Stimulated activated effector memory CD8-positive, alpha-beta T cell treated with anti-CD3 and anti-CD28 coated beads, Interleukin-12 subunit alpha, Interleukin-12 subunit beta, amount 100 ng/mL, for 72 hours (primary cell): ENCODE results near the gene UBE2J1.
A peak's percentile ranks its signal among the peaks of the same experiment; 100 is the strongest.
"Not testable (repeated sequence)": the region's sequence is repeated elsewhere in the genome, so short reads cannot be mapped to it uniquely, and the experiment has no call there.

Source experiments
- ATAC-seq: fragments of 150-1000 bp; cut with Tn5 transposase; 2 replicates; pipeline ENCODE4 v1.10.0; 2021
- DNase-seq, 2 donors: peaks; one replicate each; pipeline ENCODE4 v3.0.0; 2021 to 2022; ENCODE audit warnings: low spot score in 2 of 2
- H3K27ac Mint-ChIP-seq: one replicate; pipeline ENCODE4 v1.8.0; 2022; ENCODE audit warnings: mild to moderate bottlenecking, mixed read lengths
- H3K36me3 Mint-ChIP-seq: one replicate; pipeline ENCODE4 v1.8.0; 2022; ENCODE audit warnings: mild to moderate bottlenecking, mixed read lengths
- H3K4me1 Mint-ChIP-seq: one replicate; pipeline ENCODE4 v1.8.0; 2022; ENCODE audit warnings: mixed read lengths
- H3K4me3 Mint-ChIP-seq: one replicate; pipeline ENCODE4 v1.8.0; 2022; ENCODE audit warnings: mild to moderate bottlenecking, mixed read lengths
- H3K9me3 Mint-ChIP-seq: one replicate; pipeline ENCODE4 v1.8.0; 2022; ENCODE audit warnings: mixed read lengths

Gene UBE2J1, protein sequence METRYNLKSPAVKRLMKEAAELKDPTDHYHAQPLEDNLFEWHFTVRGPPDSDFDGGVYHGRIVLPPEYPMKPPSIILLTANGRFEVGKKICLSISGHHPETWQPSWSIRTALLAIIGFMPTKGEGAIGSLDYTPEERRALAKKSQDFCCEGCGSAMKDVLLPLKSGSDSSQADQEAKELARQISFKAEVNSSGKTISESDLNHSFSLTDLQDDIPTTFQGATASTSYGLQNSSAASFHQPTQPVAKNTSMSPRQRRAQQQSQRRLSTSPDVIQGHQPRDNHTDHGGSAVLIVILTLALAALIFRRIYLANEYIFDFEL

DNA sequence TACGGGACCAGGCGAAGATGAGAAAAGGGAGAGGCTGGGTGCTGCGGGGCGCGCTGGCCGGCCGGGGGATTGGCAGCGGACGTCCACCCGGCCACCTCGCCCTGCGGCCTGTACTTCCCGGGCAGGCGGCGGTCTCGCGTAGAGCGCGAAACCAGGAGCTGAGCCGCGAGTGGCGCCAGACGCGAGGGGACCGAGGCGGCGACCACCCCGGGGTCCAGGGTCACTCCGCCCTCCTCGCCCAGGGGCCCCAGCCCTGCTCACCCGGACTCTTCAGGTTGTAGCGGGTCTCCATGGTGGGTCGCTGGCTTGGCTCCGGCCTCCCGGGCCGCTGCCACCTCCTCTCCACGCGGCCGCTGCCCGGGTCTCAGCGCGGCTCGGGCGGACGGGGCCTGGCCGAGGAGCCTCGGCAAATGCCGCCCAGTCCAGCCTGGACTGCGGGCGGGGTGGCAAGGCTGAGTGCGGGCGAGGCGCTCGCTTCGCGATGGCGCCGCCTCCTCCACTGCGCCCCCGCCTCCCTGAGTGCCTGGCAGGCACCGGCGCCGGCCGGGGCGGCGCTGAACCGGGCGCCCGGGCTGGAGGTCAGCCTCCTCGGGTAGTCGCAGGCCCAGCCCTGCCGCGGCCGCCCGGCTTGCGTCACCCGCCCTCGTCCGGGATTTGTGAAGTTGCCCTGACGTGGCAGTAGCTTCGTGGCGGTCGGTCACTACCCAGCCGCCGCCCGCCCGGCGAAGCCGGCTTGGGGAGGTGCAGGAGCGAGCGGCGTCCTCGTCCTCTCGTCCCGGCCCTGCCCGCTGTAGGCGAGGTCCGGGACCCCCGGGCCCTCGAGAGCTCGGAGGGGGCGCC is at the start of gene UBE2J1:
UBE2J1 (minus strand) TSS at position 445 of the 840 bp plus-strand sequence; CDS start at position 292, 153 bp downstream.
- DNase-seq (peak; percentile 75 to 91), ATAC-seq (peak; percentile 95)
- Mint-ChIP-seq H3K9me3 (no peaks in the 10 kb centered on the region), H3K4me1 (peaks cover 55% of the 10 kb centered on the region), H3K36me3 (peaks cover 18% of the 10 kb centered on the region), H3K27ac (peak within 1 kb of the TSS; percentile 97), H3K4me3 (peak within 1 kb of the TSS; percentile 93)

DNA sequence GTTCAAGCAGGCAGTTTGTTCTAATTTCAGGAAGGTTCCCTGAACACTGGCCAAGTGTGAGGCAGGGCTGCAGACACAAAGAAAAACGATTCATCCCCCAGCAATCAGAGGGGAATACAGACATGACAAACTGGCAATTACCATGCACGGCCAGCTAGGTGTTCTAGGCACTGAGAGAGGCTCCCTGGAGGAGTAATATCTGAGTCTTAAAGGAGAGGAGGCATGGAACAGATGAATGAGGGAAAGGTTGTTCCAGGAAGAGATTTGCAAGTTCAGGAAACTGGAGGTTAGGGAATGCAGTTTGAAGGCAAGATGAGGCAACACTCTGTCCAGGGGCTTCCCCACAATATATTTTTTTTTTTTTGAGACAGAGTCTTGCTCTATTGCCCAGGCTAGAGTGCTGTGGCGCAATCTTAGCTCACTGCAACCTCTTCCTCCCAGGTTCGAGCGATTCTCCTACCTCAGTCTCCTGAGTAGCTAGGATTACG is 48.4 kb upstream of the UBE2J1 start:
- Mint-ChIP-seq H3K9me3 (no peaks in the 10 kb centered on the region), H3K27ac (no peak overlapping the region), H3K4me1 (peaks cover 6% of the 10 kb centered on the region), H3K4me3 (no peak overlapping the region), H3K36me3 (no peaks in the 10 kb centered on the region)
- no peak for DNase-seq
- ATAC-seq: no peak

DNA sequence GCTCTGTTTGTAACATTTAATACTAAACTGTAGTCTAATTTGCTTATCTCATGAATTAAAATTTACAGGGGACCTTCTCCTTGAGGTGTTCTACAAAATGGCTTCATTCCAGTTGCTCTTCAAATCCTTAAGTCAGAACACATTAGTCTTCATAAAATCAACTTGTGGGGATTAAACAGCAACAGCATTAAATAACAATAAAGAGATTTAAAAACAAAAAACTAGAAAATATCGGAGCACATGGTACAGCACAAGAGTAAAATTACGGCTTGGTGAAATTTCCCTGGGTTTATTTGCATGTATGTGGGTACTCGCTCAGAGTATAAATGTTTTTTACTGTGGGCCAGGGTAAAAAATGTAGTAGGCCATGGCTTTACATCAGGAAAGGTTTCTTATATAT is 47.5 kb upstream of the UBE2J1 start:
- no peaks in the 10 kb centered on the region for H3K36me3 Mint-ChIP-seq
- ATAC-seq (no peak), DNase-seq (no peak)
- peaks cover 5% of the 10 kb centered on the region for H3K4me1 Mint-ChIP-seq
- no peak overlapping the region for H3K27ac Mint-ChIP-seq
- H3K4me3 Mint-ChIP-seq: no peak overlapping the region
- H3K9me3 Mint-ChIP-seq: no peaks in the 10 kb centered on the region

DNA sequence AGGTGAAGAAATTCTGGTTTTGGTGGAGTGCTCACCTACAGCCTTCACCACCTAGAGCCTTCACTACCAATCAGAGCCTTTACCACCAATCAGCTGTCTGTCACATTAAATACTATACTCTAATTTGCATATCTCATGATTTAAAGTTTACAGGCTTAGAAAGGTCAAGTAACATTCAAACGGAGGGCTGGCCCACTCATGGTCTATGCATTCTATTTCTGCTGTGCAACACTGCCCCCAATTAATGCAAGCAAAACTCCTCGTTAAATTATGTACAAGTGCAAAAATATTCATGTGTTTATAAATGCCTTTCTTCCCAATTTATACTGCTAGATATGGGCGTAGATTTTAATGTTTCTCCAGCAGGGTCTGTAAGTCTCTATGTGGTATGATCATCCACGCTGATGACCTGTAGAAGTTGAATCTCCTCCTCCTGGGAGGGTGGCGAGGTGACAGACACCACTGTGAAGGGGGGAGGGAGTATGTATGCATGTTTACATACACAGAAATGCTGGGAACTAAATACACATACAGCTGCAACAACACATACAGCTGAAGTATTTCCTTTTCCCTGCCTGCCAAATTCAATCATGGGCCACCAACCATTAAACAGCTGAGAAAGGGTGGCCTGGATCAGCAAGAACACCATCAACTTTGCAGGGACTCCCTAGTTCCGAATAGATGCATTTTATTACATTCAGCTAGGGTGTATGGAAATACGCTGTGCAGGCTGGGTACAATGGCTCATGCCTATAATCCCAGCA is 46.4 kb upstream of the UBE2J1 start:
- DNase-seq (no peak), ATAC-seq (no peak)
- H3K36me3 Mint-ChIP-seq: no peaks in the 10 kb centered on the region
- H3K4me1 Mint-ChIP-seq: peaks cover 5% of the 10 kb centered on the region
- no peak overlapping the region for H3K4me3 Mint-ChIP-seq
- H3K9me3 Mint-ChIP-seq: no peaks in the 10 kb centered on the region
- H3K27ac Mint-ChIP-seq: no peak overlapping the region

DNA sequence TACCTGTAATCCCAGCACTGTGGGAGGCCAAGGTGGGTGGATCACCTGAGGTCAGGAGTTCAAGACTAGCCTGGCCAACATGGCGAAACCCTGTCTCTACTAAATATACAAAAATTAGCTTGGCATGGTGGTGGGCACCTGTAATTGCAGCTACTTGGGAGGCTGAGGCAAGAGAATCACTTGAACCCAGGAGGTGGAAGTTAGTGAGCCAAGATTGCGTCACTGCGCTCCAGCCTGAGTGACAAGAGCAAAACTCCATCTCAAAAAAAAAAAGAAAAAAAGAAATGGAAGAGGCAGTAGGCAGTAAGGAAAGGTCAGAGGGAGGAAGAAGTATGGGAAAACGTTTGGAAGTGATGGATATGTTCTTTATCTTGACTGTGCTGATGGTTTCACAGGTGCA is 45.4 kb upstream of the UBE2J1 start:
- not testable (repeated sequence) for DNase-seq, H3K9me3 Mint-ChIP-seq, H3K4me3 Mint-ChIP-seq, ATAC-seq, H3K27ac Mint-ChIP-seq, H3K4me1 Mint-ChIP-seq, H3K36me3 Mint-ChIP-seq

DNA sequence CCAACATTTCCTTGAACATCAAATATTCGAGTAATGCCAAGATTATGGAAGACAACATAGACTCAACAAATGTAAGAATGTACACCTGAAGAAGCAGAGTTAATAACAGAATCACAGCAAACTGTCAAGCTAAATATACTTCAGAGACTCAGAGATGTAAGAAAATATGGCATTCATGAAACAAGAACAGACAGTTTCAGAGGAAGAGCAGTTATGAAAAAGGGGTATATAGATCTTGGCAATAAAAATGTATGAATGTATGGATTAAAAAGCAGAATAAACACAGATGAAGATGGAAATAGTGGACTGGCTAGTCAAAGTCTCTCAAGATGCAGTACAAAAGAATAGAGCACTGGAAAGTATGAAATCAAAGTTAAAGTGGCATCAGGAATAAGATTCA is 41.1 kb upstream of the UBE2J1 start:
- no peak overlapping the region for H3K4me3 Mint-ChIP-seq
- peaks cover 7% of the 10 kb centered on the region for H3K9me3 Mint-ChIP-seq
- H3K36me3 Mint-ChIP-seq: no peaks in the 10 kb centered on the region
- DNase-seq (no peak), ATAC-seq (no peak)
- no peak overlapping the region for H3K27ac Mint-ChIP-seq
- H3K4me1 Mint-ChIP-seq: no peaks in the 10 kb centered on the region

DNA sequence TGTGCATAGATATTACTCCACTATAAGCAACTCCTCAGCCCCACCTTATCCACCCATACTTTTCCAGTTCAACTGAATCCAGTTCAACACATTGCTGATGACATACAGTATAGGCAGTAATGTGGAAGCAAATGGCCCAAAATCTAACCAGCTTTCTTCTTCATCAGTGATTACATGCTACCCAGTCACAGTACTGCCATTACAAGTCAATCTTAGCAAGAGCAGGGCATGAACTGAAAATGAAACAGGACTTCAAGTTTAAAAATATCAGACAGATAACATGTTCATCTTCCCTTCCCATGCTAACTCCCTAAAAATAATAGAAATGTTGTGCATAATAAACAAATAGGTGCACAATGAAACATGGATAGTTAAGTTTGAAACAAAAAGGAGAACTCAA is 40.3 kb upstream of the UBE2J1 start:
- no peak overlapping the region for H3K27ac Mint-ChIP-seq
- H3K36me3 Mint-ChIP-seq: no peaks in the 10 kb centered on the region
- H3K4me3 Mint-ChIP-seq: no peak overlapping the region
- H3K9me3 Mint-ChIP-seq: peaks cover 7% of the 10 kb centered on the region
- H3K4me1 Mint-ChIP-seq: no peaks in the 10 kb centered on the region
- ATAC-seq (no peak), DNase-seq (no peak)

DNA sequence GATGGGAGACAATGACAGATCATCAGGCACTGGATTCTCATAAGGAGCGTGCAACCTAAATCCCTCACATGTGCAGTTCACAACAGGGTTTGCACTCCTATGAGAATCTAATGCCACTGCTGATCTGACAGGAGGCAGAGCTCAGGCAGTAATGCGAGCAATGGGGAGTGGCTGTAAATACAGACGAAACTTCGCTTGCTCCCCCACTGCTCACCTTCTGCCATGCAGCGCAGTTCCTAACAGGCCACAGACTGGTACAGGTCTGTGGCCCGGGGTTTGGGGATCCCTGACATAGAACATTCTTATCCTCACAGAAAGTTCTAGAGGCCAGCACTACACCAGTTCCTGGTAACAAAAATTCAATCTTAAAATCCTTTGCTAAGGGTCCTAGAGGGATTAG is 36.3 kb upstream of the UBE2J1 start:
- H3K4me3 Mint-ChIP-seq: no peak overlapping the region
- H3K36me3 Mint-ChIP-seq: no peaks in the 10 kb centered on the region
- peaks cover 7% of the 10 kb centered on the region for H3K9me3 Mint-ChIP-seq
- ATAC-seq (no peak), DNase-seq (no peak)
- peaks cover 6% of the 10 kb centered on the region for H3K4me1 Mint-ChIP-seq
- H3K27ac Mint-ChIP-seq: no peak overlapping the region

DNA sequence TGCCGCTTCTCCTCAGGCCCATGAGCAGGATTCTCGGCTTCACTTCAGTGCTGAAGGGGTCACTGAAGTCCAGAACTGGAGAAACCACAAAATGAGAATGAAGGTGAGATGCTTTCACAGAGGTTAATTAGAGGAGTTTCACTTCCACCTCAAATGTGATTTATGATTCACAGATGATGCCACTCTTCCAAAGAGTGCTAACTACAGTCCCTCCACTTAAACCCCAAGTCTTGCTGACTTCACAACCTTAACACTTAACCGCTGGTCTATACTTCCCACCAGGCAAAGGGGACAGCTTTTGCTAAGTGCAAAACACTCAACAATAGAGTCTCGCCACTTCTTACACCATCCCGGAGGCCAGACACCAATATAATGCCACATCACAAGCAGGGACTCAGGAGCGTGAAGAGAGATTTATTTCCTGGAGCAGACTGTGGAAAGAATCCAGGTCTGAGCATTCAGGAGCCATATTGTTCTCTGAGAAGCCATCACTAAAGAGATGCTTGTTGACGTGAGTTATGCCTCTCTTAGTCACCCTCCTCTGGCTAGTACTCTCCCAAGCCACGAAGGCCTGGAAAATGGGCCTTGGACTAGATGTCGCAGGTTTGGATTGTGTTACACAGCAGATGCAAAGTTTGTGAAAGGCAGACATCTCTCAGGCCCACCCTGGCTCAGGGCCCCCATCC is 35.1 kb upstream of the UBE2J1 start:
- peak; percentile 51 for ATAC-seq
- DNase-seq: no peak
- no peak overlapping the region for H3K4me3 Mint-ChIP-seq
- H3K36me3 Mint-ChIP-seq: no peaks in the 10 kb centered on the region
- peaks cover 6% of the 10 kb centered on the region for H3K4me1 Mint-ChIP-seq
- no peaks in the 10 kb centered on the region for H3K9me3 Mint-ChIP-seq
- H3K27ac Mint-ChIP-seq: no peak overlapping the region

DNA sequence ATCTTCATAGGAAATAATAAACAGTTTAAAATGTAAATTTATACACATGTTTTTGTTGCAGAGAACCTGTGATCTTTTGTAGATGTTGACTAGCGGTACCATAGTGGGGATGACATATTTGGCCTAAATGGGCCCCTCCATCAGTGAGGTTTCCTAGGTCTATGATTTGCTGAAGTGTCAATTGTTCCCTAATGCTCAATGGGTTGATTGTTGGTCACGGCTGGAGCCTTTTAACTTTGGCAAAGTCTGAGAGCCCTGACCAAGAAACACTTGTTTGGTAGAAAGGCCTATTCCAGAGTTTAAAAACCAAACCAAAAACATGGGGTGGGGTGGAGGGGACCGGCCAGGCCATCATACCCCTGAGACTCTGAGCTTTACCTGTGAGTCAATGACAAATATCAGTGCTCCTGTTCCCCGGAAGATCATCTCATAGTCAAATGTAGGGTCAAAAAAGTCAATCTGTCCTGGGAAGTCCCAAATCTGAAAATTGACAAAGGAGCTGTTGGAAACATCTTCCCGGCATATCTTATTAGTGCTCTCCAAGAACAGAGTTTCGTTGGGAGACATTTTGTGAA is 34.5 kb upstream of the UBE2J1 start:
- no peak overlapping the region for H3K4me3 Mint-ChIP-seq
- DNase-seq (no peak), ATAC-seq (no peak)
- no peaks in the 10 kb centered on the region for H3K9me3 Mint-ChIP-seq
- H3K4me1 Mint-ChIP-seq: peaks cover 6% of the 10 kb centered on the region
- no peaks in the 10 kb centered on the region for H3K36me3 Mint-ChIP-seq
- no peak overlapping the region for H3K27ac Mint-ChIP-seq

DNA sequence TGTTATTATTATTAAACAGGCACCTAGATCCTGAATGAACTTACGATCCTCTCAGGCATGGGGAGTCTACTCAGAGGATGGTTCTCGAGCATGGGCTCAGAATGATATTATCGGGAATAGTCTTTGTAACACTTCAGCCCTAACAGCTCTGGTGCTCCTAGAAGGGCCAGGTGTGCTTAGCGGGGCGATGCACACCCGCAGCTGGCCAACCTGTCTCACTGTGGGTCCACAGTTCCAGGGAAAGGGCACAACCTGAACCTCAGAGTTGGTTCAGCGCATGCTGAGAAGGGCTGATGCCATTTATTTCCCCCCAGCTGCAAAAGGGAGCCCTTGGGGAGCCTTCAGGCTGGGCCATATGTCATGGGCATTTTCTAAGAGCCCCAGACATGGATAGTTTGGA is 33.3 kb upstream of the UBE2J1 start:
- H3K9me3 Mint-ChIP-seq: no peaks in the 10 kb centered on the region
- H3K4me3 Mint-ChIP-seq: no peak overlapping the region
- no peak overlapping the region for H3K27ac Mint-ChIP-seq
- no peak for DNase-seq
- ATAC-seq: no peak
- no peaks in the 10 kb centered on the region for H3K36me3 Mint-ChIP-seq
- H3K4me1 Mint-ChIP-seq: peaks cover 6% of the 10 kb centered on the region

DNA sequence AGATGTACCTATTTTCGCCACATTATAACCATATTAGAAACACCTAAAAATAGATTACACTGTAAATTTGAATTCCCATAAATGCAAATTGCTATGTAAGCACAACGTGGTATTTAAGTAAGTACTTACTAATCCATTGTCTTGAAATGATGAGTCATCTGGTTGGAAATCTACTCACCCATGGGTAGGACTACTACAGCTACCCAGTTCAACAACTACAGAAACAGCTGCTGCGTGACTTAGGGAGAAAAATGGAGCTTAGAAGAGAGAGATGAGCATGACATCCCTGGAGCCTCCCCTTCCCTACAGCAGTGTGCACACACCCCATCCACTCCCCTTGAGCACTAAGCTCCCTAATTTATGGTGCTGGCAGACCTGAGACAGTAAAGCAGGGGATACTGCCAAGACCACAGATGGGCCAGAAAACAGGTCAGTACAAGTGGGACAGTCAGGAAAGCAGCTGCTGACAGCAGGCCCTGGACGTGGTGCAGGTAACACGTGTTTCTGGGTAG is 32.7 kb upstream of the UBE2J1 start:
- H3K36me3 Mint-ChIP-seq: no peaks in the 10 kb centered on the region
- no peak overlapping the region for H3K27ac Mint-ChIP-seq
- ATAC-seq (peak; percentile 82), DNase-seq (no peak)
- H3K9me3 Mint-ChIP-seq: no peaks in the 10 kb centered on the region
- no peak overlapping the region for H3K4me3 Mint-ChIP-seq
- peaks cover 6% of the 10 kb centered on the region for H3K4me1 Mint-ChIP-seq

DNA sequence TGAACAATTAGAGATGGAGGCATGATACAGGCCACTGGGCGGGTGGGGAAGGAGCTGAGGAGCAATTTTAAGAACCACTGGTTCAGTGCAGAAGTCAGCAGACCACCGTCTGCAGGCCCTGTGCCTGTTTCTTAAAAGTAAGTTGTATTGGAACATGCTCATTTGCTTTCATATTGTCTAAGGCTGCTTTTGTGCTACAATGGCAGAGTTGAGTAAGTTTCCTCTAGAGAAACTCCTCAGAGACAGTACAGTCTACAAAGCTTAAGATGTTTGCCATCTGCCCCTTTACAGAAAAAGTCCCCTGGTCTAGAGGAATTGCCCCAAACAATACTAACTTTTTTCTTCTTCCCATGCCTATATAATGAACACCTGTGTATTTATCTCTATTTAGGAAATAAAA is 28.5 kb upstream of the UBE2J1 start:
- Mint-ChIP-seq H3K27ac (no peak overlapping the region), H3K4me1 (peaks cover 11% of the 10 kb centered on the region)

DNA sequence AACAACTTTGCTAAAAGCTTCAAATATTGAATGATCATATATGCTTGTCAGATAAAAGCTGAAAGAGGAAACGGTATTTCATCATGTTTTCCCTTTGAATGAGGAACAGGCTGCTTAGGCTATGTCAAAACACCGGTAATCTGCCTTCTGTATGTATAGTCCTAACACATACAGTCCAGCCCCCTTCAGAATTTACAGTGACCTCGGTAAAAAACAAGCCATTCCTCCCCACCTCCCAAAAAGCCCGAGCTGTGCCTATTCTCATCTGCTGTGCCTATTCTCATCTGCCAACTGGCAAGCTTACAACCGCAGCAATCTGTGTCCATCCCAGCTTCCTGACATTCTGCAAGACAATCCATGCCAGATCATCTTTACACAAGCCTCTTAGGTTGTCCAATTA is 26.8 kb upstream of the UBE2J1 start:
- Mint-ChIP-seq H3K4me1 (peaks cover 14% of the 10 kb centered on the region), H3K4me3 (no peak overlapping the region), H3K27ac (no peak overlapping the region), H3K9me3 (no peaks in the 10 kb centered on the region), H3K36me3 (no peaks in the 10 kb centered on the region)
- no peak for ATAC-seq
- no peak for DNase-seq

More for the DNA sequence above, 28.5 kb upstream of the UBE2J1 start:
- Mint-ChIP-seq H3K4me3 (no peak overlapping the region), H3K9me3 (no peaks in the 10 kb centered on the region), H3K36me3 (no peaks in the 10 kb centered on the region)
- no peak for DNase-seq
- no peak for ATAC-seq
